Occipital lobe (tissue), 2 donors: Measurements from ENCODE around the gene NME3. TPM values are rescaled to one million over a fixed set of nuclear protein-coding genes. Genes with fewer than 3 reads are reported as not detected.
A peak's percentile ranks its signal among the peaks of the same experiment; 100 is the strongest.

Source experiments
- DNase-seq: peaks from one replicate; lab custom pipeline; 2025; lab: John Stamatoyannopoulos, UW
- total RNA-seq: library from RNA; depleted of rRNA; stranded (reverse); fragments of >200 nt; gene quantifications from one replicate; pipeline ENCODE4 v1.2.3, GENCODE V29; 2014

Gene NME3
- total RNA-seq, 1 donor from 2014 or later: 26.2 TPM

DNA sequence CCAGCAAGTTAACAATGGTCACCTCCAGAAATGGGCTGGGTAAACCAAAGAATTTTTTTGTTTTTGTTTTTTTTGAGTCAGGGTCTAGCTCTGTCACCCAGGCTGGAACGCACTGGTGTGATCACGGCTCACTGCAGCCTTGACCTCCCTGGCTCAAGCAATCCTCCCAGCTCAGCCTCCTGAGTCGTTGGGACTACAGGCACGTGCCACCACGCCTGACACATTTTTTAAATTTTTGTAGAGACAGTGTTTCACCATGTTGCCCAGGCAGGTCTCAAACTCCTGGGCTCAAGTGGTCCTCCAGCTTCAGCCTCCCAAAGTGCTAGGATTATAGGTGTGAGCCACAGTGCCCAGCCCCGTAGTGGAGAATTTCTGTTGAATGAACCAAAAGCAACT lies 9.3 kb upstream of the NME3 start:
- DNase-seq: no peak

DNA sequence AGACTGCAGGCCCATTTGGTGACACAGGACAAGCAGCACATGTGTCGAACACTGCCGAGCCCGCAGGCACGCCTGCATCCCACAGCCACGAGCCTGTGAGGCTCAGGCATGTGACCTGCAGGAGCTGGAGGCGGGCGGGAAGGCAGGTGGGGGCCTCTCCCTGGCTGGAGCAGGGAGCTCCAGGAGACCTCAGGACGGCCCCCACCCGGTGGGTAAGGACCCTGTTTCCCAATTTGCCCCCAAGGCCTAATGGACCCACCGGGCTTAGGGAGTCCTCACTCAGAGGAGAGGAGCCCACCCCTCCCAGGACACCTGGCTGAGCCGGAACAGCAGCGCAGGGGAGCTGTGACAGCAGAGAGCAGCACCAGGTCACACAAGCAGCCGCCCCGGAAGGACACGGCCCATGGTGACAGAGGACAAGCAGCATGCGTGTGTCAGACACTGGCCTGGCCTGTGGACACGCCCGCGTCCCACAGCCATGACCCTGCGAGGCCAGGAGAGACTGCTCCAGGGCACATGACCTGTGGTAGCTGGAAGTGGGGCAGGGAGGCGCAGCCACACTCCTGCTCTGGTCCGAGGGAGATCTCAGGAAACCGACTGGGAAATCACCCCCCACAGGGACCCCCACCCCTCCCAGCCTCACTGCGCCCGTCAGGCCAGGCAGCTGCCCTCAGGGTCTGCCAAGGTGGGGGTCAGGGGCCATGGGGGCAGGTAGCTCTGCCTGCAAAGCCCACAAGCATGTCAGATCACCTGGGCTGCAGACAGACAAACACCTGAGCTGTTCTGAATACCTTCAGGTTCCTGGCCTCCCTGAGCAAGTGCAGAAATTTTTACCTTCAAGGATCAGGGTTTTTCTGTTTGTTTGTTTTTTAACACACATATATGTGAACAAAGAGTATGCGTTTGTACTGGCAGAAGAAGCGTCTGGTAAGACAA lies 8.7 kb upstream of the NME3 start:
- no peak for DNase-seq

DNA sequence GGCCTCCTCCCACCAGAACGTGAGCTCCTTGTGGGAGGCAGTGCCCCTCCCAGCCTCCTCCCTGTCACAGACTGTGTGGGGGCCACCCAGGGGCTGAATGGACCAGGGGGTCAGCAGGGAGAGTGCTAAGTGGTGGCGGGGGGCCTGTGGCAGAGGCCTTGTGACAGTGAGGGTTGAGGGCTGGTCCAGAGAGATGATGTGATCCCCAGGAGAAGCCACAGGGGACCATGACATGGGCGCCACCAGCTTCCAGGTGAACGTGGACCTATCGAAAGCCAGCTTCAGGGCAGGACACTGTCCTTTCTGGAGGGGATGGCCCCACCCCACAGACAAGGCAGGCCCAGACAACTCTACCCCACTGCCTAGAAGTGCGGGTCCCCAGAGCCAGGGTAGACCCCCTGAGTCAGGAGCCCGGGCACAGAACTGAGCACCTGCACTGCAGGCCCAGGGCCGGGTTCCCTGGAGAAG lies 7.9 kb upstream of the NME3 start:
- DNase-seq: no peak

DNA sequence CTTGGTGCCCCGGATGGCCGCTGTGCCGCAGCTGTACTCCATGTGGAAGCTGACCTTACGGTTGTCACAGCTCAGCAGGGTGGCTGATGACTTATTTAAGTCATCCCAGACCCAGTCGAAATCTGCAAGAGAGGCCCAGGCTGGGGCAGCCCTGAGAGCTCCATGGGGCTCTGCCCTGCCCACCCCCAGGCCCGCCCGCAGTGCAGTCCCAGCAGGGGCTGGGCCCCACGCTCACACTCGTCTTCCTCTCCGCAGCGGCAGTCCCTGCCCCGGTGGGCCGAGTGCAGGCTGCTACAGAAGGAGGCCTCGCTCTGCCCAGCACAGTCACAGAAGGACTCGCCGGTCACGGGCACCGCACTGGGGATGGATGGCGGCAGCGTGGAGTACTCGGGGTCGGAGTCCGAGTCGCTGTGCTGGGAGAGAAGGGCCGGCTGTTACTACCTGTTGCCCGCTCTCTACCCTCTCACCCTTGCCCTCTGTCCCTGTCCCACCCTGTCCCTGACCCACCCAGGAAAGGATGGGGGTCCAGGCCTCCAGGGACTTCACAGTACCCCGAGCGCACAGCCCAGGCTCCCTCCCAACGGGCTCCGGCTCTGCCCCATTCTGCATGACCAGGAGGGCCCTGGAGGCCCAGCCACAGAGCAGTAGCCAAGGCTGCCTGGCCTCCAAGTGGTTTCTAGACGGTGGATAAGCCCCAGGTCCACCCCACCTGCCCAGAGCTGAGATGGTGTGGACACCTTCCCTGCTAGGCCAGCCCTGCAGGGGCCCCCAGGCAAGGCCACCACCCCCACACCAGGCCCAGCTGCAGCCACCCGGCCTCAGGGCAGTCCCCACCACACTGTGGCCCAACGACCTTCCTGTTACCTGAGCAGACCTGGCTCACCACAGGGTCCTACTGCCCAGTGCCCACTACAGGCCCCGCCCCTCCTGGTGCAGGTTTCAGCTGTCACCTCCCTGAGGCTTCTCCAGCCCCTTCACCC lies 7.1 kb upstream of the NME3 start:
- DNase-seq: no peak

DNA sequence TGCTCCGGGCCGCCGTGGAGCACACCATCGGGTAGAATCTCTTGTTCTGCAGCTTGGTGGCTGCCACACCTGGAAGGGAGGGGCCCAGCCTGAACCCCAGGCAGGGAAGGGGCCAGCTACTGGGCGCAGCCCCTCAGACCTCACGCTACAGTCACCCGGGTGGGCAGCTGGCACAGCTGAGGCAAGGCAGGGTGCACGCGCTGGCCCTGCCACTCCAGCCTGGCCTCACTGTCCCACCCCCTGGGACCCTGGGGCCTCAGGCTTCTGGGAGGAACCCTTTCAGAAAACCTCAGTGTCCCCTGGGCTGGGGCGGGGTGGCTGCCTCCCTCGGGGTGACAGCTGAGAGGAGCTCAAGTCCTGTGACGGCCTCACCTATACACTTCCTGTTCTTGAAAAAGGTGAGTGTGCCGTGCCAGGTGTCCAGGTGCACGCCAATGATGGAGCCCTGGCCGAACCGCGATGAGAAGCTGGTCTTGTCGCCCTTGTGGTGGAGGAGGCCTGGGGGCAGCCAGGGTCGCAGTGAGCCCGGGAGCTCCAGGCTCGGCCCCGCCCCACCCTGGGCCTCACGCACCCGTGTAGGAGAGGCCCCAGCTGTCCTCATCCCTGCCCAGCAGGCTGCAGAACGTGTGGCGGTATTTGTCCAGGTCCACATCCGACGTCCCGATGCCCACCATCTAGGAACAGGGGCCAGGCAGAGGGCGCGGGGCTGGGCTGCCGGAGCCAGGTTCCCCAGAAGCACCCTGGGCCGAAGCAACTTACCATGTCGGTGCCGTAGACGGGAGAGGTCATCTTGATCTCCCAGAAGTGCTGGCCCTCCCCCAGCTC lies 6.2 kb upstream of the NME3 start:
- no peak for DNase-seq

DNA sequence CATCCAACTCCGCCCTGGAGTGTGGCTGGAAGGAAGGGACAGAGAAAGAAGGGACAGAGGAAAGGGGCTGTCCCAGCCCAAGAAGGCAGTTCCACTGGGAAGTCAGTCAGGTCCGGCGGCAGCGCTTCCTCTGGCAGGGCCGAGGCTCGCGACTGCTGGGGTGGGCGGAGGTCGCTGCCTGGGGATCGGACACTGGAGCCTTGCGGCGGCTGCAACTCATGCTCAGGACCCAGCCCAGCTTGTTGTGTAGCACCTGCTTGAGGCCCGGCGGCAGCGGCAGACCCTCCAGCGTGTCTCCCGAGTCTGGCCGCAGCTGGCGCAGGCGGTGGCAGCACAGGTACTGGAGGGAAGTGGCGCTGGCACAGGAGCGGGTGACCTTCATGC lies 5.6 kb upstream of the NME3 start:
- no peak for DNase-seq

DNA sequence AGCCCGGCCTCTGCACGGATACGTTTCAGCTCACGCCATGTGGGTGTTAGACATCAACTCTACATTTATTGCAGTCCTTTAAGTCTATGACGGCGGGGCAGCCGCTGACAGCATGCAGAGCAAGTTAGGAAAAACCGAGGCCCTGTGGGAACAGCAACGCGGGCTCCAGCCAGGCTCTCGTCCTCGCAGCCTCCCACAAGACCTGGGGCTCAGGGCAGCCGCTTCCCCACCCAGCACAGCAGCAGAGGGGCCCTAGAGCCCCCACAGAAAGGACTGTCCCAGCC lies 5.3 kb upstream of the NME3 start:
- no peak for DNase-seq

DNA sequence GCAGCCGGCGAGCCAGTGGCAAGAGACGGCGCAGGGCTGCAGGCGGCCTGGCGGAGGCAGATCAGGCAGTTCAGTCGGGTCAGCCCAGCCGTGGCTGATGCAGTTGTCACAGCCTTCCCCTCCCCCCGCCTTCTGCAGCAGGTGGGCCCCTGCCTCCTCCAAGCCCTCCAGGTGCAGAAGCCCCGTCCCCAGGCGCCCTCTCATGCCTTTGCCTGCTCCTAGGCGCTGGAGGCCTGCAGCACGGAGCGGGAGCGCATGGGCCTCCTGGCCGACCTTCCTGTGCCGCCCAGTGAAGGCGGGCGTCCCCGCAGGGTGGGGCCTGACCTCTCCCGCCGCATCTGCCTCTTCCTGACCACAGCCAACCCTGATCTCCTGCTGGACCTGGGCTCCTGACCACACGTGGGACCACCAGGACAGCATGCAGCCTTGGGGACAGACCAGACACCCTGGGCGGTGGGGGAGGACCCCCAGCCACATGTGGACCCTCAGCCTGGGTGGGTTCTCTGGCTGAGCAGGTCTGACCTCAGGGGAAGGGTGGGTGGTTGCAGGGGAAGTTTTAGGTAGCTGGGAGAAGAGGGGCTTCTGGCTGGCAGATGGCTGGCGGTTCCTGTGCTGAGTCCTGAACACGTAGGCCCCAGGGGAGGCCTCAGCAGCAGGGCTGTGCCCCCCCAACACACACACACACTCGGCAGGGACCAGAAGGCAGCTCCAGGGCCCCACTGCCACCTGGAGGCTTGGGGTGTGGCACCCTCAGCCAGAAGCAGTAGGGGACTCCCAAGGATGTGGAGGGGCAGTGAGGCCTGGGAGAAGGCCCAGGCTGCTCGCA lies 4.7 kb upstream of the NME3 start:
- DNase-seq: no peak

DNA sequence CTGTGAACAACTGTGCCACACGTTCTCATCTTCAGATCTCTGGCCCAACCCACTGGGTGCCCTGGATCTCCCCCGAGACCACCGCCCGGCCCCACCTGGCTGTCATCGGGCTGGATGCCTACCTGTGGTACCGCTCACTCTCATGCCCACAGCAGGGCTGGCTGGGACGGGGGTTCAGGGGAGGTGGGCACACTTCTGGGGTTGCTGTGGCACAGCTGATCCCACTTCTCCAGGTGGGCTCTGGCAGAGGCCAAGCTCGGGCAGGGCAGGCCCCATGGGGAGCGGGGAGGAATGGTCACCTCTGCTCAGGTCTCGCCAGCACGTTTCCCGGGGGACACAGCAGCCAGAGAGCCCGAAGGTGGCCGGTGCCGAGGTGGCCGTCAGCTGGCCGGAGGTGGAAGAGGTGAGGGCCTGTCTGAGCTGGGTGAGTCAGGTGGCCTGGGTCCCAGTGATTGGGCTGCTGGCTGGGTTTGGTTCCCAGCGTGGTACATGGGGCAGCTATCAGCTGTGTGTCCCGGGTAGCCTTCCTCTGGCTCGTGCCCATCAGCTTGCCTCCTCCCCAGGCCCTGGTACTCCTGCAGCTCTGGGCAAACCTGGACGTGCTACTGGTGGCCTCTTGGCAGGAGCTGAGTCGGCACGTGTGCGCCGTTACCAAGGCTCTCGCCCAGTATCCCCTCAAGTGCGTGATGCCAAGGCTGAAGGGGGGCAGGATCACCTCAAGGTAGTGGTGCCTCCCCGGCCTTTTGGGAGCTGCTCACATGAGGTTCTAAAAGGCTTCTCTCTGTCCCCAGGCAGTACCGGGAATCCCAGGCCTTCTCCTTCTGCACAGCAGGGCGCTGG lies 3.9 kb upstream of the NME3 start:
- no peak for DNase-seq

DNA sequence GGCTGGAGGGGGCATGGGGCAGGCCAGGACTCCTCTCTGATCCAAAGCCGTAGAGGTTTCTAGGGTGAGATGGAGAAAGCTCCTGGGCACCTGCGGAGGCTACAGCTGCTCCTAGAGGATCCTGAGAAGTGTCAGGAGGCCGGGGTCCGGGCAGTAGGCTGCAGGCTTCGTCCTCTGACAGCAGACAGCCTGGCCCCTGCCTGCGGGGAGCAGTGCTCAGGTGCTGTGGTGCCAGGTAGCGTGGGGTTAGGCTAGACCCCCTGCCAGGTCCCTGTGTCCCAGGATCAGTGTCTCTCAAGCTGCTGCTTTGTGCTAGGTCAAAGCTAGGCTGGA lies 3.1 kb upstream of the NME3 start:
- DNase-seq: no peak

DNA sequence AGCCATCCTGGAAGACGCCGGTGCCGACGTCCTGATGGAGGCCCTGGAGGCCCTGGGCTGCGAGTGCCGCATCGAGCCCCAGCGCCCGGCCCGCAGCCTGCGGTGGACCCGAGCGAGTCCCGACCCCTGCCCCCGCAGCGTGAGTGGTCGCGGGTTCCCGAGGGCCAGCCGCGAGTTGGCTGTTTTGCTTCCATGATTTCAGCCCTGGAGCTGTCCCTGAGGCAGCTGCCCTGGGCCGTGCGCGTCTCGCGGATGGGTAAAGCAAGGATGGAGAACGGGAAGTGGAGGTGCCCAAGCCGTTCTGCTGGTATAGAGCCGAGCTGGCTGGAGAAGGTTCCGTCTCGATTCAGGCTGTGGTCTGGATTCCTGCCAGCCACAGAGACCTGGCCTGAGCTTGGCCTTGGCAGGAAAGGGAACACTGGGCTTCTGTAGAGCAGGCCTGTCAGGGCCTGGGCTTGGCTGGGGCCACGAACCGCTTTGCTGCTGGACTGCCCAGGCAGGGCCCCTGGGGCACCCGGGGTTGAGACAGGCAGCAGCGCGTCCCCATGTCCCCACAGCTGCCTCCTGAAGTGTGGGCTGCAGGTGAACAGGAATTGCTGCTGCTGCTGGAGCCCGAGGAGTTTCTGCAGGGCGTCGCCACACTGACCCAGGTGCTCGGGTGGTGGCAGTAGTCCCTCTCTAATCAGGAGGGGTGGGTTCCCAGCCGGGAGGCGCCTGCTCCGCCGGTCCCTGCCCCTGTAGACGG lies 2.5 kb upstream of the NME3 start:
- DNase-seq: no peak

DNA sequence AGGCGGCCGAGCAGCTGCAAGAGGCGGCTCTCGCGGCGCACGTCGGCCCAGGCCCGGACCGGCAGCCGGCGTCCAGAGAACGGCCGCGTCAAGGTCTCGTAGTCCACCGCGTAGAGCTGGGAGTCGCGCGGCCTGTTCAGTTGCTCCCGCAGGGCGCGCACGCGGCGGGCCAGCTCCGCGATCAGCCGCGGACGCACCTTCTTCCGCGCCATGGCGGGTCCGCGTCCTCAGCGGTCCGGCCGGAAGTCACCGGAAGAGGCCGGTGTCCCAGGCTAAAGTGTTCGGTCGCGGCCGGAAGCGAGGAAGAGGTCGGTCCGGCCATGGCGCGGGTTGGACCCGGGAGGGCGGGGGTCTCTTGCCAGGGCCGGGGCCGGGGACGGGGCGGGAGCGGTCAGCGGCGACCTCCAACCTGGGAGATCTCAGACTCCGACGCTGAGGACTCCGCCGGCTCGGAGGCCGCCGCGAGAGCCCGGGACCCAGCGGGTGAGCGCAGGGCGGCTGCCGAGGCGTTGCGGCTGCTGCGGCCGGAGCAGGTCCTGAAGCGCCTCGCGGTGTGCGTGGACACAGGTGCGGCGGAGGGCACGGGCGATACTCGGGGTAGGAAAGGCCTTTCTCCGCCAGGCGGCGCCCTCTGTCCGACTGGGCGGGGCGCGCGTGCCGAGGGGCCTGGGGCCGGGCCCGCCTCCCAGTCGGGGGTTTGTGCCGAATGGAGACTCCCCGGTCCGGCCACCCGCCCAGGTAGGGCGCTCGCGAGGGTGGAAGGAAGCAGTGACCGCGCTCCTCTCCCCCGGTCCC lies 1.8 kb upstream of the NME3 start, which contains the start of gene MRPS34:
Gene MRPS34, minus strand, starts transcription at position 227 of the 795 bp plus-strand sequence. Its CDS starts 15 bp downstream, at position 212.
- DNase-seq: peak; percentile 71

DNA sequence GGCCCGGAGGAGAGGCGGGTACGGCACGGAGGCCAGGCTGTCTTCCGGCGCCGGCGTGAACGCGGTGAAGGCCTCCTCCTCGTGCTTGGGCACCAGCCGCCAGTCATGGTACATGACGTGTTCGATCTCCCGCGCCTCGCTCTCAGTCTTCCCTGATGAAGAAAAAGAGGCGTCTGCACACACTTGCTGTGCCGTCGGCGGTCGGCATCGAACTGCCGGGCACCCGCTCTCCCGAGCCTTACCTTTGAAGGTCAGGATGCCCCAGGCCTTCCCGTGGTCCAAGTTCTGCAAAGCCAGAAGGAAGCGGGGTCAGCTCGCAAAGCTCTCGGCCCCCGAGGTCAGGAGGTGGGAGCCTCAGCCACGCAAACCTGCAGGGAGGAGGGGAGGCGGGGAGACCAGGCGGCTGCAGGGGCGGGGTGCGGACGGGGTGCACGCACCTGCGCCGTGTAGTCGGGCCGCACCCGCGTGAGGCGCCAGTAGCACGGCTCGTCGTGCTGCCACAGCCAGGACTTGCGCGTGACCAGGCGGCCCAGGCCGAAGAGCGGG lies 1.1 kb upstream of the NME3 start, which contains the start of gene EME2:
Gene EME2, plus strand, starts transcription at position 449 of the 546 bp plus-strand sequence. CDS start 418 bp downstream, outside the sequence.
- no peak for DNase-seq

DNA sequence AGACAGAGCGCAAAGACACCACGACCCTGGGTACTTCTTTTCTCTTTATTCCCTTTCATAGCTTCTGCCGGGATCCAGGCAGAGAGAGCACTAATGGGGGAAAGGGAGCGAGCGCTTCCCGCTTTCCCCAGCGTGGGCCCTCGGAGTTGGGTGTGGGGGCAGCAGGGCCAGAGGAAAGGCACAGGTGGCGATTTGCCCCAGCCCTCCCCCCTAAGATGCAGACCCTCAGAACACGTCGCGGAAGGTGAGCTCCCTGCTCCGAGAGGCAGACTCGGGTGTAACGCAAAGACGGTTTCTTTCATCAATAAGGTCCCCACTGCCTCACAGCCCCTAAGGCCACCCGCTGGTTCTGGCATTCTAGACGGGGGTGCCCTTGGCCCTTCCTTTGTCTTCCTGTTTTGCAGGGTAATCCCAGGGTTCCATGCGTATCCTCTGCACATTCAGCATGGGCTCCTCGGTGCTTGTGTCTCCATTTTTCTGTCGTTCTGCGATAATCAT lies 570 bp upstream of the NME3 start:
- DNase-seq: no peak

DNA sequence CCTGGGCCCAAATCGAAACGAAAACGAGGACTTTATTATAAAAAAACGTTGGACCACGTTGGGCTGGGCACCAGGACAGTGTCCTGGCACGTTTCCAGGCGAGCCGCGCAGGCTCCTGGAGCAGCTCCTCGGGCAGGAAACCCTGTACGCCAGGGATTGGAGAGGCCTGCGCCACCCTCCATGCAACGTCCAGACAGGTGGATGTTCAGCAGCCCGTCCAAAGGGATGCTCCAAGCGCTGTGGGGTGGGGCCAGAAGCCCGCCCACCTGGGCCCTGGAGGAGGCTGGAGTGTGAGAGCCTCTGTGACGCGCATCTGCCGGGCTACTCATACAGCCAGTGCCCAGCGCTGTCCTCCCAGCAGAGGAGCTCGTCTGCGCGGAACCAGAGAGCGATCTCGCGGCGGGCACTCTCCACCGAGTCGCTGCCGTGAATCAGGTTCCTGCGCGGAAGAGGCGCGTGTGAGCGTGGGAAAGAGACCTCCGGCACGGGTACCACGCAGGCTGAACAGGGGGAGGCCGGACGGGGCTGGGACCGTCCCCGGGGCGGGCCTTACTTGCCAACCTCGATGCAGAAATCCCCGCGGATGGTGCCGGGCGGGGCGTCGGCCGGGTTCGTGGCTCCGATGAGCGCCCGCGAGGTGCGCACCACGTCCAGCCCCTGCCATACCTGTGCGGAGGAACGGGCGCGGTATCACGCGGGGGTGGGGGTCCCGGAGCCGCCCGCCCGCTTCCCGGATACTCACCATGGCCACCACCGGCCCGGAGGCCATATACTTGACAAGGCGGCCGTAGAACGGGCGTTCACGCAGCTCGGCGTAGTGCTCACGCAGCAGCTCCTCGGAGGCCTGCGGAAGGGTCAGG lies 785 bp downstream of the NME3 start:
- DNase-seq: peak; percentile 59
